Kasumi-1 (cell line): ENCODE measurements around the gene RNU1-3.
"Not testable (repeated sequence)": the region's sequence is repeated elsewhere in the genome, so short reads cannot be mapped to it uniquely, and the experiment has no call there.

Source experiments
- DNase-seq, 2 experiments: peaks; one replicate each; lab custom pipeline; 2025; lab: John Stamatoyannopoulos, UW

Gene RNU1-3

GRCh38 chr1:16666502-16667413 is at the start of gene RNU1-3:
TSS of gene RNU1-3 (minus strand) at chr1:16666948.
- not testable (repeated sequence) for DNase-seq

DNA sequence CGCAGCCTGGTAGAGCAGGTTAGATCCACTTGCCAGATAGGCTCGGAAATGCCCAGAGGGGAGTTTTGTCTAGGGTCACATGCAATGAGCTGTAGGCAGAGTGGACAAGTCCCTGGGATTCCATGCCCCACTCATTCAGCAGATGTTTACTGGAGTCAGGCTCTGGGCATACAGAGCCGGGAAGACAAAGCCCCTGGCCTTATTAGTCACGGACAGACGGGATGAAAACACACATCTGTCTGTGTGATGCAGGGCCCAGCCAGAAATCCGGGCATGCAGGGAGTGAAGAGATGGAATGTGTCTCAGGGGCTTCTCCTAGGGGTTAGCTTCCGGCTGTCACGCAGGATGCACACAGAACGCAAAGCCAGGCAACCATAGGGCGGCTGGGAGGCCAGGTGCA is 46.7 kb upstream of the RNU1-3 start:
- DNase-seq = not testable (repeated sequence)

DNA sequence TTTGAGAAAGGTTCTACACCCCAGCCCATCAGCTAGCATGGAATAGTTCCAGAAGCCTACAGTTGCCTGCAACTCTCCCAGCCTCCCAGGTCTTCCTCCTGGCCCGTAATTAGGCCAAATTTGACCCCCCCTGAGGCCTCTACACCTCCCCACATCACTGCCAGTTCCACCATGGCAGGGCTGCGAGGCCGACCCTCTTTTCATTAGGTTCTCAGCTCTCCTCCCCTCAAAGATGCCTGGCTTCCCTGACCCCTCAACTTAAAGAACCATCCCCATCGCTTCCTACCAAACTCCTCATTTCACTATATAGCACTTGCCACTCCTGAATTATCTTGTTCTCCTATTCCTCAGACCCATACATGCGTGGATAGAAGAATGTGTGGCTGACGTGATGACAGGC is 46.2 kb upstream of the RNU1-3 start:
- DNase-seq = not testable (repeated sequence)

- not testable (repeated sequence) for DNase-seq
These were observed 45.8 kb upstream of the RNU1-3 start for GRCh38 chr1:16712582-16712981.

DNA sequence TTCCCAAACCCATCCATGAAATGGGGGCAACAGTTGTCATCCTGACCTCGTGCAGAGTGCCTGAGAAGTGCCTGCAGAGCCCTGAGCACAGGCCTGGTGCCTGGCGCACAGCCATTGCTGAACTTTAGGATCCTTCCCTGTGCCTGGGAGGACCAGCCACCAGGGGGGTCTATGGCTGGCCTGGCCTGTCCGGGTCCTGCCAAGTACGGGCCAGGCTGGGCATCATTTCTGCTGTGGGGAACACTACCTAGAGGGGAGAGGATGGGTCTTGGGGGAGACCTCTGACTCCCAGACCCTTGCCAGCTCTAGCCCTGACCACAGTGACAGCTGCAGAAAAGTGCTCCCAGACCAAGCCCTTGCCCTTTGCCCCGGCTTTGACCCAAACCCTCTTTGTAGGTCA is 45.4 kb upstream of the RNU1-3 start:
- not testable (repeated sequence) for DNase-seq

DNA sequence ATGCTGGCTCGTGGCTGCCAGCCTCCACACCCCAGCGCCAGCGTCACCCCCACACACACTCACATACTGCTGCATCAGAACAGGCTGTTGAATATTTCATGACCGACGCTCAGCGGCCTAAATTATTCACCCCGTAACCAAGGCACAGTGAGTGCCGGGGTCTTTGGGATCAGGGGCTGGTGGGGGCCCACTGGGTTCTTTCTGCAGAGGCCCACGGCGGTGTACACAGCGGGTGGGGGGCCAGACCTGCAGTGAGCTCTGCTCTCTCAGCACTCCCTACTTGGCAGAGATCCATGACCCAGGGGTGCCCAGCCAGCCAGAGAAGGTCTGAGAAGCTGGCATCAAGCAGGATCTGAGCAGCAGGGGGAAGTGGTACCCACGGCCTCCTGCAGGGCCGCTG is 43.9 kb upstream of the RNU1-3 start:
- not testable (repeated sequence) for DNase-seq

DNA sequence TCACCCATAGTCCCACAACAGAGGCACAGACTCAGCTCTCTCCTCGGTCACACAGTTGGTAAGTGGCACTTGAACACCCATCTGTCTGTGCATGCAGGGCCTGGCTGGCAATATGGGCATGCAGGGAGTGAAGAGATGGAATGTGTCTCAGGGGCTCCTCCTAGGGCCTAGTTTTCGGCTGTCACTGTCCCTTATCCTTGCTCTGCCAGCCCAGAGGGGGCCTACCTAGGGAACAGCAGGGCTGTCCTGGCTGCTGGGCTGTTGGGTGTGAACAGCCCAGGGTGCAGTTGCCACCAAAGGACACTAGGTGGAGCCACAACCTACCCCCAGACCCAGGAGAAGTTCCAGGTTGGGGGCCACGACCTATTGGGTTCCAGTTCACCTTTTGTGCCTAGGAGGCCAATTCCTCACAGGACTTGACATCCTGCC is 42.9 kb upstream of the RNU1-3 start:
- DNase-seq = not testable (repeated sequence)

- not testable (repeated sequence) for DNase-seq
These were observed 42.0 kb upstream of the RNU1-3 start for GRCh38 chr1:16708704-16709103.

GRCh38 chr1:16707130-16708093 is 40.7 kb upstream of the RNU1-3 start:
- not testable (repeated sequence) for DNase-seq

DNA sequence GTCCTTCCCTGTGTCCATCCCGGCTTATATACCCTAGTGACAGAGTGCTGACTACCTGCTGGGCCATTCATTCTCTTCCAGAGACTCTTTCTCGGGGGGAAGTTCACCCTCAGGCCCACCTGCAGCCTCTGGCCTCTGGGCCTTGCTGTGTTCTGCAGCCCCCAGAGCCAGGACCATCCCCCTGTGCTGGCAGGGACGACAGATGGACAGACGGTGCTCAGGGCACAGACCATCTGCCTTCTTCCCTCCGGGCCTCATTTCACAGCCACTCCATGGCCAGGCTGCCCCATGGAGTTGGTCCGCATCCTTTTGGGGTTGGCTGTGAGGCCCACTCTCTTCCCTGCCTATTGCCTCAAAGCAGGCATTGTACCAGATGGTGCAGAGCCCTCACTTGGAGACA is 39.6 kb upstream of the RNU1-3 start:
- DNase-seq = not testable (repeated sequence)

- DNase-seq = not testable (repeated sequence)
These were observed 37.9 kb upstream of the RNU1-3 start for GRCh38 chr1:16704502-16705100.

- DNase-seq = not testable (repeated sequence)
These were observed 37.3 kb upstream of the RNU1-3 start for GRCh38 chr1:16704076-16704475.

DNA sequence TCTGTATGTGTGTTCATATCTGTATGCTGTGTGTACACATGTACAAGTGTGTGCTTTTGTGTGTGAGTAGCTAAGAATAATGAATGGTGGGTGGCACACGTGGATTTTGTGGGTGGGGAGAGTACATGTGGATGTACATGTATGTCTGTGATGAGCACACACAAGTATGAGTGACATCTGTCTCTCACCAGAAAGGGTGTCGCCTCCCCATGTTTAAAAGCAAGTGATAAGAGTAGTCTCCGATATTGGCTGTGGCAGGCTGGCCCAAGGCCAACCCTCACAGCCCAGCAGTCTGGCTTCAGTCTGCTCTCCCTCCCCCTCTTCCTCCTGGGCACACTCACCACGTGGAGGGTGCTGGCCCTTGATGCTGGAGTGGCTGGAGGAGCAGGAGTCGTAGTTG is 36.9 kb upstream of the RNU1-3 start:
- not testable (repeated sequence) for DNase-seq

DNA sequence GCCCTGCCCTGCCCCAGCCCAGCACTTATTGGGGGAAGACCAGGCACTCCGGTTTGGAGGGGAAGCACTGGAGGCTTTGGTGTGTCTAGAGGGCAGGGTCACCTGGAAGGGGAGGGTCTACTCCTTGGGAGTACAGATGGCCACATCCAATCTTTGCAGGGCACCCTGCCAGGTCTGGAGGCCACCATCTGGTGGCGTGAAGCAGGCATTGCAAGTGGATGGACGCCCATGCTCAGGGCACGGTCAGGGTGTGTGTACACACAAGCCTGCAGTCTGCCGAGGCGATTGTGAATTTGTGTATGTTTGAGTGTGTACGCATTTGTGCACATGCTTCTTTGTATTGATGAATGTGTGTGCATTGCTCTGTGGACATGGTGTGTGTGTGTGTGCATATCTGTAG is 36.4 kb upstream of the RNU1-3 start:
- DNase-seq = not testable (repeated sequence)

DNA sequence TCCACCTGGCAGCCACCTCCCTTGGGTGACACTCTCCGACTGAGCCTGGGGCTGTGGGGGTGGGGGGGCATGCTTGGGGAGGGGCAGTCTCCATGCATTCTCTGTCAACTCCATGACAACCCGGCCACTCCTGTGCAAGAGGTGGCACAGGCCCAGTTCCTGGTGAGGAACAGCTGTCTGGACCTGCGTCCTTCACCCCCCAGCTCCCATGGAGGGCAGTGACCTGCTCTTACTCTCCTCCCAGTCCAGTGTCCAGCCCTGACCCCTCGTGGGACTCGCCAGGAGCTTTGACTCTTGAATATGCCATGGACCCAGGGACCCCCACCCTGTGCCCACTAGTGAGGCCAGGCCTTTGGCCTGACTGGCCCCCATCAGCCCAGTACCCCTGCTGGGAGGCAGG is 35.5 kb upstream of the RNU1-3 start:
- DNase-seq = not testable (repeated sequence)

DNA sequence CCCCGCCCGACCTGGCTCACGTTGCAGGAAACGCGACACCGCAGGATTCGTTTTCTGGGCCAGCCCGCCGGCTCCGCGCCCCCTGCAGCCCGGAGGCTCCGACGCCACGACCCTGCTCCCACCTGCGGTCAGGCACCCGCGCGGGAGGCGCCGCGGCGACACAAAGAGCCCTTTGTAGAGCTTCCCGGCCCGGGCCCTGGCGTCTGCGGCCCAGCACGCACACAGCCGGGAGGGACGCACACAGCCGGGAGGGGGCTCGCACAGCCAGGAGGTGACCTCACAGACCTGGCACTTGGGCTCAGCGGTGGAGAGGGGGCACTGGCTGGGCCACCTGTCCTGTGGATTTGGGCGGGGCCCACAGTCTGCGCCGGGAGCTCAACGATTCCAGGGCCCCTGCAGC is 34.4 kb upstream of the RNU1-3 start:
- DNase-seq = not testable (repeated sequence)

DNA sequence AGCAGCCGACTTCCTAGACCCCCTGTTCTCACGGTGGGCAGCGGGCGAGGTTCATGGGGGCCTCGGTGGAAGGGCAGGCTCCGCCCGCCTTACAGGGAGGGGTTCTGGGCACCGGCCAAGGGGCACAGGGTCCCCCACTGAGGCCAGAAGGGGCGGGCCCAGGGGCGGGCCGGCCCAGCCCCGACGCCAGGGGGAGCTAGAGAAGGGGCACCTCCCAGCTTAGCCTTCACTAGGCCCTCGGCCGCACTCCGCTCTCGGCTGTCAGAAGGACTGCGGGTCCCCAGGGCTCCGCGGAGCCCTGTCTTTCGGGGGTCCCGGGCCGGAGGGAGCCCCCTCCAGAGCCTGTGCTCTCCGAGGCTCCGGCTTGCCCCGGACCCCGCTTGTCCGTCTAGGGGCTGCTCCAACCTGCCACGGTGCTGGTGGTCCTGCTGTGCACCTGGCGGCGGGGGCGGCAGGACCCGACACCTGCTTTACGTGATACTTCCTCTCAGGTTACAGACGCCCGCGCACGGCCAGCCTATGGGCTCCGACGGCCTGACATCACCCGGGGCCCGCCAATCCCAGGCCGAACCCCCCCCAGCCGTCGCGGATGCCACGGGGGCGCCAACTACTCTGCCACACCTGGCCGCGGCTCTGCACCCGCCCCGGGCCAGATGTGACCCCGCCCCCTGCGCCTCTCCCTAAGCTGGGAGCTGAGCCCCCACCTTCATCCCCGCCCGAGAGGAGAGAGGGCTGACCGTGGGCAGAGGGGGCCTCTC is 33.6 kb upstream of the RNU1-3 start:
- DNase-seq = not testable (repeated sequence)

- not testable (repeated sequence) for DNase-seq
These were observed 32.7 kb upstream of the RNU1-3 start for GRCh38 chr1:16699440-16699839.

GRCh38 chr1:16697152-16697551 is 30.4 kb upstream of the RNU1-3 start:
- DNase-seq = not testable (repeated sequence)

GRCh38 chr1:16696507-16697150 is 29.9 kb upstream of the RNU1-3 start:
- DNase-seq = not testable (repeated sequence)

DNA sequence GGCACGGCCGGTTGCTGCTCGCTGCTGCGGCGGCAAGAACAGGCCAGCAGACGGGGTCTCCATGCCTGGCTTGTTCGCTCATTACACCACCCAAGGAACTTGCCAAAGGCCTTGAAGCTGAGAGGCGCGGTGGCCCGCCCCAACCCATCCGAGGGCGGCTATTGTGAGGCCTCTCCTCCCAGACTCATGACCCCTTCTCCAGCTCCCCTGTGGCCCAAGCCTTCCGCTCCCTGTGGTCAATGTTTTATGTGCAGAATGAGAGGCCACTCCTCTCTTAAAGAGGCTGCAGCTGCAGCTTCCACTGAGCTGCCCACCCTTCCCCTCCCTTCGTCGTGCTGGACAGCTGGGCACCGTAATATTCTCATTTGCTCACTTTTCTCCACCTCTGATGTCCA is 27.6 kb upstream of the RNU1-3 start:
- DNase-seq = not testable (repeated sequence)
